BLaER1 treated with 17β-estradiol and CSF1 and Interleukin-3, amounts not matched to agents 10 nM and 100 nM (cell line): ENCODE data around the gene ZNF555.
"Not testable (repeated sequence)": the region's sequence is repeated elsewhere in the genome, so short reads cannot be mapped to it uniquely, and the experiment has no call there.

Experiments
- H3K27ac ChIP-seq, 11 experiments: shearing (Covaris generic); formaldehyde crosslinking; 2 replicates each; pipeline ENCODE4 v1.8.1; 2022
- H3K27me3 ChIP-seq, 11 experiments: shearing (Covaris generic); formaldehyde crosslinking; 2 replicates each; pipeline ENCODE4 v1.8.1; 2022
- H3K36me3 ChIP-seq, 11 experiments: shearing (Covaris generic); formaldehyde crosslinking; 2 replicates each; pipeline ENCODE4 v1.8.1; 2022
- H3K4me1 ChIP-seq, 10 experiments: shearing (Covaris generic); formaldehyde crosslinking; 2 replicates each; pipeline ENCODE4 v1.8.1; 2022
- H3K4me2 ChIP-seq, 11 experiments: shearing (Covaris generic); formaldehyde crosslinking; 2 replicates each; pipeline ENCODE4 v1.8.1; 2022
- H3K4me3 ChIP-seq, 10 experiments: shearing (Covaris generic); formaldehyde crosslinking; 2 replicates each; pipeline ENCODE4 v1.8.1; 2022
- H3K9ac ChIP-seq, 11 experiments: shearing (Covaris generic); formaldehyde crosslinking; 2 replicates each; pipeline ENCODE4 v1.8.1; 2022
- H3K9me3 ChIP-seq, 11 experiments: shearing (Covaris generic); formaldehyde crosslinking; replicated peaks in 1 of 11; 2 replicates each; pipeline ENCODE4 v1.8.1; 2022
- H4K20me1 ChIP-seq, 11 experiments: shearing (Covaris generic); formaldehyde crosslinking; 2 replicates each; pipeline ENCODE4 v1.8.1; 2022
- Cebpa-rat ChIP-seq, 11 experiments: shearing (Covaris generic); IDR thresholded peaks; 2 replicates each; pipeline ENCODE4 v1.8.1; 2022

The ZNF555 gene

DNA sequence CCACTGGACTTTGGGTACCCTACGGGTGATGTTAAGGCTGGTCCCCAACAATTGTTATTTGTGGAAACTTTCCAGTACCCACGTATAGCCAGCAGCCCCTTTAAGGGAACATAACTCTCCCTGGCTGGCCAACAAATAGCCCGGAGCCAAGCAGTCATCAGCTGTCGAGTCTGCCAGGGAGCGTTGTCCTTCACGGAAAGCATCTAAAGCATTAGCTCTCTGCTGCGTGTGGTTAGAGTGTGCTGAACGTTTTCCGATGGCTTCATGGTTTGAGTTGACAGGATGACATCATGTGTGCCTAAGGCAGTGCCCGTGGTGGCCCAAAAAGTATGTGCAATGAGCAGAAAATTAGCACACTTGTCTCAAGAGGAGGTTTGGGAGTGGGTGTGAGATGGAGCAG lies 22.5 kb downstream of the ZNF555 start:
- no peak overlapping the region for H3K4me3 ChIP-seq
- peak overlapping the region in 6 of 11 experiments; percentile 59 to 84 (median 80); a peak in 8 of 22 replicates for H3K27ac ChIP-seq
- no peak overlapping the region for H3K9ac ChIP-seq
- H3K4me2 ChIP-seq, result peak overlapping the region in 2 of 11 experiments; percentile 74 to 75; a peak in 3 of 22 replicates
- H4K20me1 ChIP-seq, result no peaks in the 10 kb centered on the region
- peaks cover 0 to 9% (median 5%) of the 10 kb centered on the region in 11 experiments; a peak in 12 of 22 replicates for H3K36me3 ChIP-seq
- peaks cover 10 to 51% (median 37%) of the 10 kb centered on the region in 10 experiments; a peak in 19 of 20 replicates for H3K4me1 ChIP-seq
- TF ChIP-seq Cebpa-rat (IDR thresholded peaks at IDR 0.05), result no peak
- H3K9me3 ChIP-seq, result peaks cover 45 to 87% (median 51%) of the 10 kb centered on the region in 11 experiments
- H3K27me3 ChIP-seq, result no peaks in the 10 kb centered on the region

DNA sequence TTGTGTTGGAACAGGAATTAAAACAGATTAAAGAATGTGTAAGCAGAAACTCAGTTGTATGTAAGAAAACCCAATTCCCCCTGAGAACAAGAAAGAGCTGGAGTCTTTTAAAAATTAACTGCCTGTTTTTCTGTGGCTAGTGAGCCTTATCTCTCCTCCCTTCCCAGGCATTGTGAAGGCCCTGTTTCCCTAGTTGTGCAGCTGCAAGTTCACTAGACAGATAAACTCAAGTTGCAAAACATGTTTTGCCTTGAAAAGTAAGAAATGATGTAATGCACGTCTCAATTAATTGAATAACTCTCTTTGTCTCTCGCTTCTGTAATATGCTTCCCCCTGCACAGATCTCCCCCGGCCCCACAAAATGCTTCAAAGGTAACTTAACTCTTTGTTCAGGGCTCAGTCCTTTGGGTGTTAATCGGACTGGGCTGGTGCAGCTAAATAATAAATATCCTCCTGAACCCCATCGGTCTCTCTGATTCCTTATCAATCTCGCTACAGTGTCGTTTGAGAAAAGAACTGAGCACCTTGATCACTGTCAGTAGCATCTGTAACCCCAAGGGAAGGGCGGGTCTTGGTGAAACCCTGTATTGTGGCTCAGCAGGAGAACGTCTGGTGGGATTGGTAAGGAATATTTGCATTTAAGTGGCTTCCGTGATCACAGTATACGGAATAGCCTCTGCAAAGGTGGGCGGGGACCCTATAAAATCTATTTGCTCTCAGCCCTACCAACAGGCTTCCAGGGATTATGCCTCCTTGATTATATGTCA lies 24.2 kb downstream of the ZNF555 start:
- peaks cover 47 to 85% (median 56%) of the 10 kb centered on the region in 11 experiments for H3K9me3 ChIP-seq

DNA sequence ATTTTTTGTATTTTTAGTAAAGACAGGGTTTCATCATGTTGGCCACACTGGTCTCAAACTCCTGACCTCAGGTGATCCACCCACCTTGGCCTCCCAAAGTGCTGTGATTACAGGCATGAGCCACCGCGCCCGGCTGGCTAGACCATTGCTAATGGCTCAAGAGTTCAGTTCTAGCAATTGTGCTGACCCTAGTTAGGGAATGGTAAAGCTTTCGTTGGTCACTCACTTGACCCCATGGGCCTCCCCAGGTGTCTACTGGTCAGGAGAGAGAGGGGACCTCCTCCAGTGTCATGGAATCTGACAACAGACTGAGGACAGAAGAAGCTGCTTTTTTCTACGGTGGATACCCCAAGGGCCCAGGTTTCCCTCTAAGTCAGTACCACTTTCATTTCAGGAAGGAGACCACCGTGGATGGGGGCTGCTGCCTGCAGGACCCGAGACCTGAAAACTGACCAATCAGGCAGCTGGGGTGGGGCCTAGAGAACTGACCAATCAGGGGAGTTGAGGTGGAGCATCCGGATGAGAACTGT lies 25.3 kb downstream of the ZNF555 start:
- Histone ChIP-seq H3K36me3 (no peaks in the 10 kb centered on the region), H3K27ac (peak overlapping the region in 8 of 11 experiments; percentile 59 to 84 (median 76); a peak in 14 of 22 replicates), H3K9ac (peak overlapping the region in 4 of 11 experiments; percentile 66 to 77 (median 72); a peak in 2 of 22 replicates), H3K27me3 (no peaks in the 10 kb centered on the region), H3K4me1 (peaks cover 10 to 55% (median 37%) of the 10 kb centered on the region in 10 experiments; a peak in 19 of 20 replicates), H4K20me1 (no peaks in the 10 kb centered on the region), H3K4me2 (peak overlapping the region in 8 of 11 experiments; percentile 62 to 75 (median 70); a peak in 11 of 22 replicates), H3K4me3 (peak overlapping the region in 1 of 10 experiments; percentile 3; a peak in 1 of 20 replicates), H3K9me3 (peaks cover 52 to 85% (median 67%) of the 10 kb centered on the region in 11 experiments)
- no peak for TF ChIP-seq Cebpa-rat (IDR thresholded peaks at IDR 0.05)

More for the DNA sequence above, 24.2 kb downstream of the ZNF555 start:
- no peaks in the 10 kb centered on the region for H4K20me1 ChIP-seq
- no peaks in the 10 kb centered on the region for H3K27me3 ChIP-seq
- peak overlapping the region in 9 of 11 experiments; percentile 60 to 75 (median 69); a peak in 17 of 22 replicates for H3K4me2 ChIP-seq
- no peak overlapping the region for H3K4me3 ChIP-seq
- peak in 4 of 11 experiments; percentile 50 to 67 (median 54); a peak in 4 of 22 replicates for TF ChIP-seq Cebpa-rat (IDR thresholded peaks at IDR 0.05)
- H3K9ac ChIP-seq, result peak overlapping the region in 8 of 11 experiments; percentile 40 to 77 (median 58); a peak in 14 of 22 replicates
- H3K4me1 ChIP-seq, result peaks cover 10 to 55% (median 37%) of the 10 kb centered on the region in 10 experiments; a peak in 19 of 20 replicates
- peak overlapping the region in 9 of 11 experiments; percentile 26 to 84 (median 71); a peak in 17 of 22 replicates for H3K27ac ChIP-seq
- no peaks in the 10 kb centered on the region for H3K36me3 ChIP-seq

DNA sequence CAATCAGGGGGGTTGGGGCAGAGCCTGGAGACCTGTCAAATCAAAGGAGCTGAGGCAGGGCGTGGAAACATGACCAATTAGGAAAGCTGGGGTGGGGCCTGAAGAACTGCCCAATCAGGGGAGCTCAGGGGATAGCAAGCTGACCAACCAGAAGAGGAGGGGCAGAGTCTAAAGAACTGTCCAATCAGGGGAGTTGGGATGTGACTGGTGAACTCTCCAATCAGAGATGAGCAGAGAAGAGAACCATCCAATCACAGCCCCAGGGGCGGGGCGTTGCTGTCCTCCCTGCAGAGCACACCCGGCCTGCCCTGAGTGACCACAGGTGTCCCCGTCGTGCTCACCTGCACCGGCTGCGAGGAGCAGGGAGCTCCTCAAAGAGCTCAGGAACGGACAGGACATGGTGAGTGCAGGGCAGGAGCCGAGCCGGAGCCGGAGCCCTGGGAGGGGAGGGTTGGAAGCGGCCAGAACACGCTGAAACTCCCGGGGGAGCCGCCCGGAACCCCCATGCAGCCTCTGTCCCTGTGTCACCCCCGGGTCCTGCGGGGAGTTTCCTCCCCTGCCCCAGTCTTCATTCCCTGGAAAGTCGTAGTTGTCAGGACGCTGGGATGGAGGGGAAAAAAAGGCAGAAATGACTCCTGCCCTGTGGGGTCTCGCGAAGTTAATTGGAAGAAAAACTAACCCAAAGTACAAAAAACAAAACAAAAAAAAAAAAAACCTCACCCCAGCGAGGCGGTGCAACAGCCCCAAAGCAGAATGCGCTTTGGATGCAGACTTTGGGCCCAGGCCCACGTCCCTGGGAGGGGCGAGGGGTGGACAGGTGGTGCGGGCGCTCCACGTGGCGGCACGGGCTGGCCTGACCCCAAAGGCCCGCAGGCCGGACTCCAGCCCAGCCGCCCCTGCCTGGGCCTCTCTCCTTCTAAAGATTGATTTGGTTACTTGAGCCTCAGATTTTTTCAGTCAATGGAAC lies 26.0 kb downstream of the ZNF555 start, which contains the start of gene ZNF556:
Gene ZNF556, plus strand, starts transcription at position 311 of the 967 bp plus-strand sequence. Its CDS starts 87 bp downstream, at position 398.
- Histone ChIP-seq H4K20me1 (no peaks in the 10 kb centered on the region), H3K4me1 (peaks cover 10 to 53% (median 37%) of the 10 kb centered on the region in 10 experiments; a peak in 19 of 20 replicates), H3K9me3 (peaks cover 57 to 89% (median 72%) of the 10 kb centered on the region in 11 experiments), H3K4me3 (peak within 1 kb of the TSS in 1 of 10 experiments; percentile 3; a peak in 1 of 20 replicates), H3K9ac (peak within 1 kb of the TSS in 4 of 11 experiments; percentile 66 to 77 (median 72); a peak in 6 of 22 replicates), H3K27ac (peak within 1 kb of the TSS in 8 of 11 experiments; percentile 59 to 84 (median 76); a peak in 15 of 22 replicates), H3K27me3 (no peaks in the 10 kb centered on the region), H3K4me2 (peak within 1 kb of the TSS in 10 of 11 experiments; percentile 17 to 75 (median 68); a peak in 17 of 22 replicates), H3K36me3 (no peaks in the 10 kb centered on the region)
- TF ChIP-seq Cebpa-rat (IDR thresholded peaks at IDR 0.05), result no peak

DNA sequence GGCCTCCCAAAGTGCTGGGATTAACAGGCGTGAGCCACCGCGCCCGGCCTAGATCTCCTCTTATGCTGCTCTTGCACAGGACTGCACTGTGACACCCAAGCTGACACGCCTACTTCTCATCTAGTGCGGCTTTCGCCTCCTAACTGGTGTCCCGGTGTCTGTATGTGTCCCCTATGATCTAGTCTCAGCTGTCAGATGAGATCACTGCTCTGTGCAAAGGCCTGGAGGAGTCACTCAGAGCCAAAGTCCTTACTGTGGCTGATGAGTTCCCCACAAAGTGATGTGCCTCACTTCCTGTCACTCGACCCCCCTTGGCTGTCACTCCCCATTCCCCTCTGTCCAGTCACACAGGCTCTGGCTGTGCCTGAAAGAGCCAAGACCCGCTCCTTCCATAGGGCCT lies 28.3 kb downstream of the ZNF555 start:
- no peak overlapping the region for H3K4me3 ChIP-seq
- H4K20me1 ChIP-seq, result no peaks in the 10 kb centered on the region
- H3K9me3 ChIP-seq, result peaks cover 69 to 83% (median 70%) of the 10 kb centered on the region in 11 experiments
- no peak overlapping the region for H3K4me2 ChIP-seq
- H3K36me3 ChIP-seq, result no peaks in the 10 kb centered on the region
- peaks cover 14 to 55% (median 45%) of the 10 kb centered on the region in 10 experiments; a peak in 19 of 20 replicates for H3K4me1 ChIP-seq
- no peak for TF ChIP-seq Cebpa-rat (IDR thresholded peaks at IDR 0.05)
- no peaks in the 10 kb centered on the region for H3K27me3 ChIP-seq
- H3K9ac ChIP-seq, result no peak overlapping the region
- H3K27ac ChIP-seq, result no peak overlapping the region

DNA sequence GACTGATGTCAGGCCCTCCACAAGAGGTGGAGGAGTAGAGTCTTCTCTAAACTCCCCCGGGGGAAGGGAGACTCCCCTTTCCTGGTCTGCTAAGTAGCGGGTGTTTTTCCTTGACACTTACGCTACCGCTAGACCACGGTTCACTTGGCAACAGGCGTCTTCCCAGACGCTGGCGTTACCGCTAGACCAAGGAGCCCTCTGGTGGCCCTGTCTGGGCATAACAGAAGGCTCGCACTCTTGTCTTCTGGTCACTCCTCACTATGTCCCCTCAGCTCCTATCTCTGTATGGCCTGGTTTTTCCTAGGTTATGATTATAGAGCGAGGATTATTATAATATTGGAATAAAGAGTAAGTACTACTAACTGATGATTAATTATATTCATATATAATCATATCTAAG lies 30.9 kb downstream of the ZNF555 start:
- not testable (repeated sequence) for H4K20me1 ChIP-seq, H3K27me3 ChIP-seq, H3K9ac ChIP-seq
- peaks cover 80 to 94% (median 87%) of the 10 kb centered on the region in 11 experiments for H3K9me3 ChIP-seq
- peak overlapping the region in 7 of 11 experiments; percentile 15 to 50 (median 37); a peak in 5 of 22 replicates for H3K4me2 ChIP-seq
- peaks cover 10 to 31% (median 23%) of the 10 kb centered on the region in 10 experiments; a peak in 18 of 20 replicates for H3K4me1 ChIP-seq
- H3K4me3 ChIP-seq, result peak overlapping the region in 2 of 10 experiments; percentile 14 to 35; a peak in 3 of 20 replicates
- peaks cover 0 to 11% (median 0%) of the 10 kb centered on the region in 11 experiments; a peak in 3 of 22 replicates for H3K36me3 ChIP-seq
- H3K27ac ChIP-seq, result peak overlapping the region in 4 of 11 experiments; percentile 28 to 75 (median 60); a peak in 5 of 22 replicates

DNA sequence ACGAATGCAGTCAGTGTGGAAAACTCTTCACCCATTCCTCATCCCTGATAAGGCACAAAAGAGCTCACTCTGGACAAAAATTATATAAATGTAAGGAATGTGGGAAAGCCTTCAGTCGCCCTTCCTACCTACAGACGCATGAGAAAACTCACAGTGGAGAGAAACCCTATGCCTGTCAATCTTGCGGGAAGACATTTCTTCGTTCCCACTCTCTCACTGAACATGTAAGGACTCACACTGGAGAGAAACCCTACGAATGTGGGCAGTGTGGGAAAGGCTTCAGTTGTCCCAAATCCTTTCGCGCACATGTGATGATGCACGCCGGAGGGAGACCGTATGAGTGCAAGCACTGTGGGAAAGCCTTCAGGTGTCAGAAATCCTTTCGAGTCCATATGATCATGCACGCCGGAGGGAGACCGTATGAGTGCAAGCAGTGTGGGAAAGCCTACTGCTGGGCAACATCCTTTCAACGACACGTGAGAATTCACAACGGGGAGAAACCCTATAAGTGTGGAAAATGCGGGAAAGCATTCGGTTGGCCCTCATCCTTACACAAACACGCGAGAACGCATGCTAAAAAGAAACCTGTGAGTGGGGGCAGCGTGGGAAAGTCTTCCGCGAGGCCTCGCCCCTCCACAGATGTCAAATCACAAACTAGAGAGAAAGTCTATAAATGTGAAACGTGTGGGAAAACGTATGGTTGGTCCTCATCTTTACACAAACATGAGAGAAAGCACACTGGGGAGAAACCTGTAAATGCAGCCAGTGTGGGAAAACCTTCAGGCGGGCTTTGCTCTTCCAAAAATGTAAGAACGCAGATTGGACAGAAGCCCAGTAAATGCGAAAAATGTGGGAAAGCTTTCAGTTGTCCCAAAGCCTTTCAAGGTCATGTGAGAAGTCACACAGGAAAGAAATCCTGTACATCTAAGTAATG lies 36.4 kb downstream of the ZNF555 start:
- Histone ChIP-seq H3K36me3 (peaks cover 0 to 11% (median 0%) of the 10 kb centered on the region in 11 experiments; a peak in 3 of 22 replicates), H3K4me3 (peak overlapping the region in 6 of 10 experiments; percentile 7 to 29 (median 18); a peak in 7 of 20 replicates), H3K4me2 (no peak overlapping the region), H4K20me1 (no peaks in the 10 kb centered on the region), H3K27me3 (no peaks in the 10 kb centered on the region), H3K4me1 (peaks cover 0 to 12% (median 11%) of the 10 kb centered on the region in 10 experiments; a peak in 13 of 20 replicates), H3K27ac (no peak overlapping the region), H3K9ac (no peak overlapping the region), H3K9me3 (peaks cover 92 to 100% (median 96%) of the 10 kb centered on the region in 11 experiments)
- no peak for TF ChIP-seq Cebpa-rat (IDR thresholded peaks at IDR 0.05)
